ENCODE data around the gene SMAD4.

DNA sequence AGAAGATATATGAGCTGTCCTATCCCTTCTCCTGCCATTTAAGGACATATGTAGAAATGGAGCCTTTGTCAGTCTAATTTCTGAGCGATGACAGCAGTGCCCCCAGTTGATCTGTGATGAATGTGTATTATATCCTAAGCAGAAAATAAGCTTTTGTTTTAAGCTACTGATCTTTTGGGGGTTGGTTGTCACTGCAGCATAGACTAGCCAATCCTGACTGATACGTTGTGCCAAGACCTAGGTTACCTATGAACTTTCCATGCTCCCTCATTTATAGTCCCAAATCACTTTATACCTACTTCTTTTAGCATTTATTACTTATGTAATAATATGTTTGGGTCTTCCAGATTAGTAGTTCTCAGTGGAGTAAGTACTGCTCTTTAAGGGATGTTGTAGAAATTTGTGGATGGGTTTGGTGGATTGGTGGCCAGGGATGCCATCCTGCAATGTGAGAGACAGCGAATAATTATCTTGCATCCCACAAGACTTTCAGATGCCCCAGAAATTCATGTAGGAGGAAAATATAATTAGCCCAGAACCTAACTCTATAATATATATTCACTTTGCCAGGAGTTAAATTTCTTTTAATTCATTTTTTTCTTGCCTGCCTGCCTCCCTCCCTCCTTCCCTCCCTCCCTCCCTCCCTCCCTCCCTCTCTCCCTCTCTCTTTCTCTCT, 11.8 kb downstream of the SMAD4 start:
- TF ChIP-seq CTCF (conservative IDR thresholded peaks at IDR 0.05; ENCODE audit: low read depth, low read length) = no peak
- no peak for TF ChIP-seq EZH2phosphoT487 (IDR thresholded peaks at IDR 0.05; ENCODE audit: borderline replicate concordance, low read length)

Data from PC-3 (cell line).